Germinal center (tissue), 1 donor: ENCODE data around the gene BRCC3.

Experiments used
- DNase-seq: peaks from one replicate; pipeline ENCODE4 v3.0.0; 2012; ENCODE audit warnings: mixed read lengths, low spot score

Gene BRCC3

GRCh38 chrX:155056877-155057792, 14.2 kb upstream of the BRCC3 start:
- DNase-seq: peak; percentile 46

DNA sequence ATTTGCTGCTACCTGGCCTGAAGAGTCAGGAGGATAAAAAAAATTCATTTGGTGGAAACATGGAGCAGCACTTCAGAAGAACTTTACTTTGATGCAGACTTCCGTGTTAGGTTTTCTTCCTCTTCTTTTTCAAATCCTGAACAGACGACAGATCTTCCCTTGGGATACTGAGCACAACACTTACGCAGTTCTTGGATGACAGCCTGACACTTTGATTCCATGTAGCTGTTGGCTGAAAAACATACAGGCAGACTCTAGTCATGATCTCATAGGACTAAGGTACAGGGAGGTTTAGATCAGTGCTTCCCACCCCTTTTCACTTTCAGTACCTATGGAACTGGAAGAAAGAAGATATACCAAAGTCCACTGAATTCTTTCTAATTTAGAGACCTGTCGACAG, 9.5 kb upstream of the BRCC3 start:
- DNase-seq: no peak

GRCh38 chrX:155065035-155065734, 6.1 kb upstream of the BRCC3 start:
- no peak for DNase-seq

GRCh38 chrX:155068165-155068564, 3.1 kb upstream of the BRCC3 start:
- no peak for DNase-seq

GRCh38 chrX:155069414-155069813, 1.9 kb upstream of the BRCC3 start:
- no peak for DNase-seq

- no peak for DNase-seq
Observed at GRCh38 chrX:155070038-155070437, 1.3 kb upstream of the BRCC3 start.

DNA sequence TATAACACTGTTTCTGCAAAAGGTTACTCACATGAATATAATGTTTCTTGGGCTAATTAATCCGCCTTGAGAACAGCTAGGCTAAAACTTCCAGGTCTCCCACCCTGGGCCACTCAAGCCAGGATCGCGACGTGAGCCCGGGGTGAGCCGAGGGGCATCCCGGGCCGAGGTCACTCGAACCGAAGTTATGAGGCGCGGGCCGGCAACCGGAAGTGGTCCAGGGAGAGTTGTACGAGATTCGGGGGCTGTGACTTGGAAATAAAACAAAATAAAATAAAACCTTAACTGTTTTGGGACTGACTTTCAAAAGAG, 689 bp upstream of the BRCC3 start:
- peak; percentile 10 for DNase-seq

- peak; percentile 3 for DNase-seq
Observed at GRCh38 chrX:155071694-155072280, 479 bp downstream of the BRCC3 start.

- DNase-seq: no peak
Observed at GRCh38 chrX:155086202-155086840, 15.0 kb downstream of the BRCC3 start.

DNA sequence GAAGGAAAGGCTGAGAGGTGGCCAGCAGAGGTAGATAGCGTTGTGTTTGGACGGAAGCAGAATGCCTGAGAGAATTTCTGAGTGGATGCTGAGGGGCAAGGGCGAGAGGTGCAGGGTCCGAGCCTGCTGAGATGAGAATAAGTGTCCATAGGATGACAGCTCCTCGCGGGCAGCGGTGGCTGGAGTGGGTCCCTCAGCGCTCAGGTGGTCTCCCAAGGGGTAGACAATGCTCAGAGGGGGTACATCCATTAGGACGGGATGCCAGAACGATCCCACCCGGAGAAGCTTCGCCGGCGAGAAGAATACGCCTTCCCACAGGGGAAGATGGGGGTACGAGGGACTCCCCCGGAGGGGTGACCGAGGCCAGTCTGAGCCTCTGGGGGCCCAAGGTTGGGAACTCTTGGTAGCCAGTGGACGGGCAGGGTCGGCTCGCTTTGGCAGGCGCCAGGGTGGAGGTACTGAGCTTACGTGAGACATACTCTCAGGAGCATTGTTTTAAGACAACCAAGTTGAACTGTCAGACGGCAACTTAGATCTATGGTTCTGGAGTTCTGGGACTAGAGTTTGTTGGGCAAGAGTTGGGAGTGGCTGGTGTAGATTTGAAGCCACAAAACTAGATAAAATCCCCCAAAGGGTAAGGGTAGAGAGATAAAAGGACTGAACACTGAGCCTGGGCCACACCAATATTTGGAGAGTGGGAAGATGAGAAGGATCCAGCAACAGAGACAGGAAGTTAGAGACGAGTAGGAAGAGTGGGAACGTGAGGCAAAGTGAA, 15.8 kb downstream of the BRCC3 start:
- DNase-seq: no peak

DNA sequence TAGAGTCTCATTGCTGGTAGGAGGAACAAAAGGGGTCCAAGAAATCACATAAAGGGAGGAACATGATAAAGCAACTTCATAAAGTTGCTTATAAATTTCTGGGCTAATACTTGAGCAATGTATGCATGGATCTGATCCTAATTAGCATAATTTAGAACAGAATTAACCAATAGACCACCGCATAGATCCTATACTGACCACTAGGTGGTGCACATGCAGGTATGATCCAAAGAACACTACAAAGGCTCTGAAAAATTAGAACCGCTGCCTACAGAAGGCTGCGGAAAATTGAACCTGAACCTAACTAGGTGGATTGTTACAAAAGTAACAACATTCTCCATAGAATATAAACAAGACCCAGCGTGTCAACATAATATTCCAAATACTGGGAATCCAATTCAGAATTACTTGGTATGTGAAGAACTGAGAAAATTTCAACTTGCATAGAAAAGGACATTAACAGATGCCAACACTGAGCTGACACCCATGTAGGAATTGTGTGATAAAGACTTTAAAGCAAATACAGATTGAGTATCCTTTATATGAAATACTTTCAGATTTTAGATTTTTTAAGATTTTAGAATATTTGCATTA, 23.3 kb downstream of the BRCC3 start:
- peak; percentile 12 for DNase-seq

DNA sequence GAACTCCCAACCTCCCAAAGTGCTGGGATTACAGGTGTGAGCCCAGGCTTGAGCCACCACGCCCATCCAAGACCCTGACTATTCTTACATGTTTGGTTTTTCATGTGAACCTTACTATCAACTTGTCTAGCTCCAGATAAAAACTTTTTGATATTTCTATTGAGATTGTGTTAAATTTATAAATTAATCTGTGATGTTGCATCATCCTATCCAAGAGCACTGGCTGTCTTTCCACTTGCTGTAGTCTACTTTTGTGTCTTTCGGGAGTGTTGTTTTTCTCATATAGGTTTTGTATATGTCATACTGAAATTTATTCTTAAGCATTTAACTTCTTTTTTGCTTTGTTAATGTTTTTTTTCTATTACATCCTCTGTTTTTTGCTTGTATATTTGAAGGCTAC, 34.6 kb downstream of the BRCC3 start:
- DNase-seq: no peak

GRCh38 chrX:155108427-155108826, 37.1 kb downstream of the BRCC3 start:
- no peak for DNase-seq

- DNase-seq: no peak
Observed at GRCh38 chrX:155112171-155112570, 40.9 kb downstream of the BRCC3 start.

DNA sequence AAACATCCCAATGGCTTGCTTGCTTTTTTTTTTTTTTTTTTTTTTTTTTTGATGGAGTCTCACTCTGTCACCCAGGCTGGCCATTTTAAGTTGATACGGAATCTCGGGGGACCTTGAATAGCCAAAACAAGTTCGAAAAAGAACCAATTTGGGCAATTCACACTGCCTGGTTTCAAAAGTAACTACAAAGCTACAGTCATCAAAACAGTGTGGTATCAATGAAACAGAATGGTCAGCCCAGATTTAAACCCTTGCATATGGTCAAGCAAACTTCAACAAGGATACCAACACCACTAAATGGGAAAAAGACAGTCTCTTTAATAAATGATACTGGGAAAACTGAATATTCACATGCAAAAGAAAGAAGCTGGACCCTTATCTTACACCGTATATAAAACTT, 41.8 kb downstream of the BRCC3 start:
- DNase-seq: no peak

GRCh38 chrX:155115174-155115819, 44.0 kb downstream of the BRCC3 start:
- no peak for DNase-seq

DNA sequence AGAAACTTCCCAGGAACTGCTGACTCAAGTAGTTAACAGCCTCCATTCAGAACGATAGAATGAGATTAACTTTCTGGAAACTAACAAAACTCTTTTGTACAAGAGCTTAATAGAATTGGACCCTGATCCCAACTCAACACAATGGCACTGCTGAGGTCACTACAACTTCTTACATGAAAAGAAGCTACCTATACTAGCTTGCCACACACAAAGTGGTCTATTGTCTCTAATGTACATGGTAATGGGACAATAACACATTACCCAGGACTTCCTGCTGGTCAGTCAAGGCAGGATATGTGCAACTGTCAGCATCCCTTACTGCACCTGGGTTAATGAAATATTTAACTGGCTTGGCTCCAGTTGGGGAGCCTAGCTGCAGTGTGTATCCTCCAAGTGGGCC, 56.2 kb downstream of the BRCC3 start:
- no peak for DNase-seq

- DNase-seq: no peak
Observed at GRCh38 chrX:155127940-155128339, 56.6 kb downstream of the BRCC3 start.

GRCh38 chrX:155132110-155132509, 60.8 kb downstream of the BRCC3 start:
- no peak for DNase-seq

DNA sequence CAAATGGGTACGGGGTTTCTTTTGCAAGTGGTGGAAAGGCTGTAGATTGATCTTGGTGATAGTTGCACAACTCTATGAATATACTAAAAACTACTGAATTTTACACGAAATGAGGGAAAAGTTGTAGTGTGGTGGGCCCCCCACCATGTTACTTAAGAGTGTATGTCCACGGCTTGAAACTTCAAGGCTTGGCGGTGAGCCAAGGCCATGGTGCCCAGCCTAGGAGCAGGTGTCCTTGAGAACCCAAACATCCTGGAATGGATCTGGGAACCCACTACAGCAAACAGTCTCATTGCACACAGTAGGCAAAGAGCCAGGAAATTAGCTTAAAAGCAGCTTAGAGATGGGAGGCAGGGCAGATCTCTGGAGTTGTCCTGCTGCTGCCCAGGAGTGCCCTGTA, 62.9 kb downstream of the BRCC3 start:
- DNase-seq: no peak

DNA sequence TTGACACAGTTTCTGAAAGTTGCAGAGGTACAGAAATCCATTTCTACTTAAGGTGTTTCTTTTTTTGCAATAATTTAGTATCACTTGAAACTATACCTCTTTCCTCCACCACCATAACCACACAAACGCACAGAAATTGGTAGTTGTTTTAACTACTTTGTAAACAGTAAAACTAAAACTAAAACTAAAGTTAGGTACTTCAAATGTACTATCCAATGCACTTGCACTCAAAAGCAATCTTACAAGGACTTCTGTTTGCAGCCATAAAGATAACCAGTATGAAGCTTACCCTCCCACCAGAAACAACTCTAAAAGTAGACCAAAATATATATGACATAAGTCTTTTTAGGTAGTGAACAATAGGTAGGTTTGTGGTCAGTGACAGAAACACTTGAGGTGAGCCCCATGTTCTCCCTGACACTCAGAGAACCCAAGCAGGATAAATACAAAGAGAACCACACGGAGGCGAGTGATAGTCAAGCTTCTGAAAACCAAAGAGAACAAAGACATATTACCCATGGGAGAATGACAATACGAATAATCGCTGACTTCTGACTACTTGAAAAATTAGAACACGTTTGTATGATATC, 72.7 kb downstream of the BRCC3 start:
- DNase-seq: no peak
